Epithelial cell of esophagus (primary cell): ENCODE results near the gene CCND1.

Source experiments
- DNase-seq: peaks from one replicate; pipeline ENCODE4 v3.0.0; 2010; ENCODE audit warnings: low read depth
- H3K4me3 ChIP-seq: 2 replicates; pipeline ENCODE4 v1.5.1; 2011; ENCODE audit warnings: mild to moderate bottlenecking, low read length, control low read depth
- TF ChIP-seq, protein P1 (sequence below): IDR thresholded peaks from 2 replicates; pipeline ENCODE4 v1.5.1; 2011; ENCODE audit warnings: low read depth, mild to moderate bottlenecking, low read length, control low read depth, inconsistent platforms; ENCODE audit not compliant: insufficient read depth; ENCODE audit errors: missing control alignments

CCND1 gene

DNA sequence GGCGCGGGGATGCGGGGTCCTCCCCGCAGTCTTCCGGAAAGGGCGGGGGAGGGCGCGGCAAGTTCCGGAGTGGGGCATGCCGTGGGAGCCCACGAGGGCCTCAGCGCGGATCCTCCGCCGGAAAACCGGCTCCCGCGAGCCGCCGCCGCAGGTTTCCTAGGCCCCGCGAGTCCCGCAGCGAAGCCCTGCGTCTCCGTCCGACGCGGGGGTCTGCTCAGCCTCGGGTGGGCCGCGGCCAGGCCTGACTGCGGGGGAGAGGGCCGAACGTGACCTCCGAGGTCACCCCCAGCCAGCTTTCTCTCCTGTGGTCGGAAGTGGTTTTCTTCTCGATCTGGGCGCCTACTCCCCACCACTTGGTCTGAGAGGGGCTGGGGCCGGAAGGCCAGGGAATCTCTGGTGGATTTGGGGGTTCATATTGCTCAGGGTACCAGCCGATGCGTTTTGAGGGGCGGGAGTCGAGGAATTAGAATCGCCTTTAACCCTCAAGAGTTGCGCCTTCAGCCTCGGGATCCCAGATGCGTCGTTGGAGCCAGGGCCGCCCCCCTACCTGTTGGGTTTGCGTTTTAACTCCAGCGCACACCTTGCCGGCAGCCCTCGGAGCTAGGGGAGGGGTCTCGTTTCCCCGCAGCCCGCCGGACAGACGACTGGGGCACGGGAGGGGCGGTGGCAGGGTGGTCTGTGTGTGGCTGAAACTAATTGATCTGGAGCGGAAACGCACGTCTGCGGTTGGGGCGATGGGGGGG lies 3.6 kb upstream of the CCND1 start:
- no peak for DNase-seq
- peak overlapping the region; percentile 89 for H3K4me3 ChIP-seq
- TF ChIP-seq, protein P1, sequence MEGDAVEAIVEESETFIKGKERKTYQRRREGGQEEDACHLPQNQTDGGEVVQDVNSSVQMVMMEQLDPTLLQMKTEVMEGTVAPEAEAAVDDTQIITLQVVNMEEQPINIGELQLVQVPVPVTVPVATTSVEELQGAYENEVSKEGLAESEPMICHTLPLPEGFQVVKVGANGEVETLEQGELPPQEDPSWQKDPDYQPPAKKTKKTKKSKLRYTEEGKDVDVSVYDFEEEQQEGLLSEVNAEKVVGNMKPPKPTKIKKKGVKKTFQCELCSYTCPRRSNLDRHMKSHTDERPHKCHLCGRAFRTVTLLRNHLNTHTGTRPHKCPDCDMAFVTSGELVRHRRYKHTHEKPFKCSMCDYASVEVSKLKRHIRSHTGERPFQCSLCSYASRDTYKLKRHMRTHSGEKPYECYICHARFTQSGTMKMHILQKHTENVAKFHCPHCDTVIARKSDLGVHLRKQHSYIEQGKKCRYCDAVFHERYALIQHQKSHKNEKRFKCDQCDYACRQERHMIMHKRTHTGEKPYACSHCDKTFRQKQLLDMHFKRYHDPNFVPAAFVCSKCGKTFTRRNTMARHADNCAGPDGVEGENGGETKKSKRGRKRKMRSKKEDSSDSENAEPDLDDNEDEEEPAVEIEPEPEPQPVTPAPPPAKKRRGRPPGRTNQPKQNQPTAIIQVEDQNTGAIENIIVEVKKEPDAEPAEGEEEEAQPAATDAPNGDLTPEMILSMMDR, result no peak

DNA sequence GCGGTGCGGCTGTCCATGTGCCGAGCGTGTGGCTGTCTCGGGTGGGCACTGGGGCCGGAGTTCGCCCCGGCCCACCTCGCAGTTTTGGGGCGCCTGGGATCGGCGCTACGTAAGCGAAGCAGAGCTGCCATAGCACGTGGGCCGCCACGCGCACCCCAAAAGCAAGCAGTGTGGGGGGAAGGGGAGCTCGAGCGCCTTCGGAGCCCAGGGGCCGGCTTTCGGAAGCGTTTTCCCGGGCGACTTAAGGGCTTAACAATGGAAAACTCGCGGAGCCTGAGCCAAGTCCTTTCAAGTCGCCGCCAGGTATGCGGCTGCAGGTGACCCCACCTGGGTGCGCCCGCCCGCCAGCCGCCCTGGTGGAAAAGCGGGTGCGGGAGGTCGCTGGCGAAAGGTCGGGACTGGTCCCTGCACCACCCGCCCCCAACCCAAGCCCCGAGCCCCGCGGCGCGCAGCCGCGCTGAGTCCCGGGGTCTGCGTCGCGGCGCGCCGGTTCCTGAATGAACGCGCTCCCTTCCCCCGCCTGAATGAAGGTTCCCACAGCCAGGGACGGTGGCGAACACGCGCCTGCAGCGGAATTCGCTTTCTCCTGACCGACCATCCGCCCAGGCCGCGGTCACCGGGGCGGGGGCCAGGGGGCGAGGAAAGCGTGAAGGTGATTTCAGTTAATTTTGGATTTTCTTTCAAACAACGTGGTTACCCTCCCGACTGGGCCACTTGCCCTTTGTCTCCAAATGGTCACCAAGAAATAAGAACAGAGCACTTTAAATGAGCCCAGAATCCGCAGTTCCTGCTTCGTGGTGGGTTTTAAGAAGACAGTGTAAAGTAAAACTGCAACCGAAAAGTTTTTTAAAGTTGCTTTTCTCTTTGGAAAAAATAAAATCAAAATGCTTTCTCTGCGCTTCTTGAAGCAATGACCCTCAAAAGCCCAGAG lies 2.8 kb upstream of the CCND1 start:
- peak overlapping the region; percentile 89 for H3K4me3 ChIP-seq
- TF ChIP-seq, protein P1, result no peak
- peak; percentile 59 for DNase-seq

DNA sequence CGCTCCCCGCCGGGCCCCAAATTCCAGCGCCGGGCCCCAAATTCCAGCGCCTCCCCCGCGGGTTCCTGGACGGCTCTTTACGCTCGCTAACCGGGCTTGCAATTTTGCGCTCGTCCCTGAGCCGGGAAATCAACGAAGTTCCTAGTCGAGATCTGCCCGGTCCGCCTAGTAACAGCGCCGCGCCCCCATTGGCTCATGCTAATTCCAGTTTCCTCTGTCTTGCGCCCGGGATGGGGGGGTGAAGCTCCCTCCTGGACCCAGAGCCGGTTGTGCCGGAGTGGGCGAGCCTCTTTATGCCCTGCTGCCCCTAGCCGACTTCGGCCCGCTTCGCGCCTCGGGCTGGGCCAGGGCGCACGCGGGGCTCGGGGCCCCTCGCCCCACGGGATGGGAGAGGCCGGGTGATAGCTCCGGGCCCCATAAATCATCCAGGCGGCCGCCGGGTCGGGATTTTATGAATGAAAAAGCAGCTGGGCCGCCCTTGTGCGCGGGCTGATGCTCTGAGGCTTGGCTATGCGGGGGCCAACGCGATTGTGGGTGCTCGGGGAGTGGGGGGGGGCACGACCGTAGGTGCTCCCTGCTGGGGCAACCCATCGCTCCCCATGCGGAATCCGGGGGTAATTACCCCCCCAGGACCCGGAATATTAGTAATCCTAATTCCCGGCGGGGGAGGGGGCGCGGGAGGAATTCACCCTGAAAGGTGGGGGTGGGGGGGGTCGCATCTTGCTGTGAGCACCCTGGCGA lies 1.8 kb upstream of the CCND1 start:
- DNase-seq, result peak; percentile 98
- TF ChIP-seq, protein P1, result no peak
- peak overlapping the region; percentile 89 for H3K4me3 ChIP-seq

DNA sequence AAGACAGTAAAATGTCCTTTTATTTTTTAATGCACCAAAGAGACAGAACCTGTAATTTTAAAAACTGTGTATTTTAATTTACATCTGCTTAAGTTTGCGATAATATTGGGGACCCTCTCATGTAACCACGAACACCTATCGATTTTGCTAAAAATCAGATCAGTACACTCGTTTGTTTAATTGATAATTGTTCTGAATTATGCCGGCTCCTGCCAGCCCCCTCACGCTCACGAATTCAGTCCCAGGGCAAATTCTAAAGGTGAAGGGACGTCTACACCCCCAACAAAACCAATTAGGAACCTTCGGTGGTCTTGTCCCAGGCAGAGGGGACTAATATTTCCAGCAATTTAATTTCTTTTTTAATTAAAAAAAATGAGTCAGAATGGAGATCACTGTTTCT lies 1.1 kb upstream of the CCND1 start:
- H3K4me3 ChIP-seq, result peak overlapping the region; percentile 89
- TF ChIP-seq, protein P1, result no peak
- no peak for DNase-seq

DNA sequence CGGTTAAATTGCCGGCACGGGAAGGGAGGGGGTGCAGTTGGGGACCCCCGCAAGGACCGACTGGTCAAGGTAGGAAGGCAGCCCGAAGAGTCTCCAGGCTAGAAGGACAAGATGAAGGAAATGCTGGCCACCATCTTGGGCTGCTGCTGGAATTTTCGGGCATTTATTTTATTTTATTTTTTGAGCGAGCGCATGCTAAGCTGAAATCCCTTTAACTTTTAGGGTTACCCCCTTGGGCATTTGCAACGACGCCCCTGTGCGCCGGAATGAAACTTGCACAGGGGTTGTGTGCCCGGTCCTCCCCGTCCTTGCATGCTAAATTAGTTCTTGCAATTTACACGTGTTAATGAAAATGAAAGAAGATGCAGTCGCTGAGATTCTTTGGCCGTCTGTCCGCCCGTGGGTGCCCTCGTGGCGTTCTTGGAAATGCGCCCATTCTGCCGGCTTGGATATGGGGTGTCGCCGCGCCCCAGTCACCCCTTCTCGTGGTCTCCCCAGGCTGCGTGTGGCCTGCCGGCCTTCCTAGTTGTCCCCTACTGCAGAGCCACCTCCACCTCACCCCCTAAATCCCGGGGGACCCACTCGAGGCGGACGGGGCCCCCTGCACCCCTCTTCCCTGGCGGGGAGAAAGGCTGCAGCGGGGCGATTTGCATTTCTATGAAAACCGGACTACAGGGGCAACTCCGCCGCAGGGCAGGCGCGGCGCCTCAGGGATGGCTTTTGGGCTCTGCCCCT lies 529 bp upstream of the CCND1 start:
- DNase-seq, result peak; percentile 46
- TF ChIP-seq, protein P1, result no peak
- peak overlapping the region; percentile 89 for H3K4me3 ChIP-seq

DNA sequence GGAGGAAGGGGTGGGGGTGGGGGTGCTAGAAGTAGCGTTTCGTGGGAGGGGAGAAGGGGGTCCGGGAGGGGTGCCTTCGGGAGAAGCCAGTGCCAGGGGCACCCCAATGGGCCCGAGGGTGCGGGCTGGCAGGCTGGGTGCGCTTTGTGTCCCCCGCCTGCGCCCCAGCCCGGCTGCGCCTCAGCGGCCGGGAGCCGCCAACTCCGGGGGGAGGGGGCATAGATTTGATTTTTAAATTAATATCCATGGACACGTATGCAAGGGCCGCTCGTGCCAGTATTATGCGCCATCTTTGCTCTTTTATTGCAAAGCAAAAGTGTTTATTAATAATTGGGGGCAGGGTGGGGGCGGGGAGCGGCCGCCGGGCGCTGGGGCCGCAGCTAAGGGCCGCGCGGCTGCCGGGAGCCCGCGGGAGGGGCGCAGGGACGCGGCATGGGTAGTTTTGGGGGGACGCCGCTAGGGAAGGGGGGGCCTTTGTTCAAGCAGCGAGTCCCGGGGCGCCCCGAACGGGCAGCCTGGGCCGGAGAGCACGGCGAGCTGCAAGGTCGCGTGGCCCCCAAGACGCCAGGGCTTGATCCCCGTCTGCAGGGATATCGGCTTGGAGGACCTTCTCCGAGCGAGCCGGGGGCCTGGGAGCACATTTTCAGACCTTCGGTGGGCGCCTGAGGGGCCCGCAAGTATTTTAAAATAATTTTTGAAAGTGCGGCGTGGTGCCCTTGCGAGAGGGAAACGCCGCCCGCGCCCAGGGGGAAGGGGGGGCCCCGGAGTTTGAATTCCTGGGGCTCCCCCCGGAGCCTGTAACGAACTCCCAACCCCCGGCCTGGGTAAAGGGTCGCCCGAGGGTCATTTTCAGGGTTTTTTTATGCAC lies 959 bp downstream of the CCND1 start:
- H3K4me3 ChIP-seq, result peak overlapping the region; percentile 89
- no peak for DNase-seq
- TF ChIP-seq, protein P1, result no peak
